WTC11 (cell line): ENCODE measurements around the gene PTGER1. TPM values are rescaled to one million over a fixed set of nuclear protein-coding genes. Genes with fewer than 3 reads are reported as not detected.

Source experiments
- ATAC-seq: fragments of 200-7000 bp; cut with Tn5 transposase; 2 replicates; pipeline ENCODE4 v1.10.0; 2021; ENCODE audit warnings: mild to moderate bottlenecking, moderate library complexity
- CTCF ChIA-PET: fragments of 300-600 bp; sonication (Branson Sonifier 250); formaldehyde crosslinking; loops from one replicate; lab custom pipeline; 2021; ENCODE audit warnings: antibody characterized with exemption; lab: Charles Lee
- POLR2A ChIA-PET: fragments of 350-600 bp; sonication (Branson Sonifier 250); formaldehyde crosslinking; loops from one replicate; lab custom pipeline; 2021; ENCODE audit warnings: antibody characterized with exemption; lab: Charles Lee
- DNase-seq: peaks from one replicate; pipeline ENCODE4 v3.0.0; 2021; ENCODE audit warnings: low spot score
- H3K27ac Mint-ChIP-seq: 2 replicates; pipeline ENCODE4 v1.8.0; 2021; ENCODE audit warnings: mixed read lengths
- H3K27me3 Mint-ChIP-seq: 2 replicates; pipeline ENCODE4 v1.8.0; 2021; ENCODE audit warnings: low read depth, mild to moderate bottlenecking, moderate library complexity, mixed read lengths
- H3K36me3 Mint-ChIP-seq: 2 replicates; pipeline ENCODE4 v1.8.0; 2021; ENCODE audit warnings: mixed read lengths
- H3K4me1 Mint-ChIP-seq: 2 replicates; pipeline ENCODE4 v1.8.0; 2022; ENCODE audit warnings: mixed read lengths
- H3K4me3 Mint-ChIP-seq: 2 replicates; pipeline ENCODE4 v1.8.0; 2021; ENCODE audit warnings: mild to moderate bottlenecking, moderate library complexity, mixed read lengths
- H3K9me3 Mint-ChIP-seq: 2 replicates; pipeline ENCODE4 v1.8.0; 2021; ENCODE audit warnings: mixed read lengths
- AFF4 ChIP-seq: sonication (generic); formaldehyde crosslinking; IDR thresholded peaks from 2 replicates; pipeline ENCODE4 v1.8.1; 2023; ENCODE audit warnings: mild to moderate bottlenecking, missing genetic modification reagents, borderline replicate concordance
- ARID4B ChIP-seq: sonication (generic); formaldehyde crosslinking; IDR thresholded peaks from 2 replicates; pipeline ENCODE4 v1.8.0; 2023; ENCODE audit warnings: missing genetic modification reagents, mild to moderate bottlenecking, borderline replicate concordance
- ATF3 ChIP-seq: sonication (generic); formaldehyde crosslinking; conservative IDR thresholded peaks from 2 replicates; pipeline ENCODE4 v1.8.1; 2022; ENCODE audit warnings: mild to moderate bottlenecking, missing genetic modification reagents
- CBFB ChIP-seq: sonication (generic); formaldehyde crosslinking; IDR thresholded peaks from 2 replicates; pipeline ENCODE4 v1.8.1; 2022; ENCODE audit warnings: mild to moderate bottlenecking, low read depth, missing genetic modification reagents
- CREB1 ChIP-seq: sonication (generic); formaldehyde crosslinking; IDR thresholded peaks from 2 replicates; pipeline ENCODE4 v1.8.0; 2023; ENCODE audit warnings: mild to moderate bottlenecking, missing genetic modification reagents
- ERG ChIP-seq: fragments of 250-450 bp; sonication (Bioruptor Pico); IDR thresholded peaks from 2 replicates; pipeline ENCODE4 v1.8.0; 2021; ENCODE audit warnings: mild to moderate bottlenecking
- FOXP4 ChIP-seq: sonication (generic); formaldehyde crosslinking; IDR thresholded peaks from 2 replicates; pipeline ENCODE4 v1.8.0; 2022; ENCODE audit warnings: mild to moderate bottlenecking, missing genetic modification reagents
- HMGXB4 ChIP-seq: sonication (generic); formaldehyde crosslinking; IDR thresholded peaks from 2 replicates; pipeline ENCODE4 v1.8.1; 2023; ENCODE audit warnings: mild to moderate bottlenecking, moderate library complexity, missing genetic modification reagents
- IRF1 ChIP-seq: sonication (generic); formaldehyde crosslinking; IDR thresholded peaks from 2 replicates; pipeline ENCODE4 v1.8.0; 2023; ENCODE audit warnings: missing genetic modification reagents
- NFATC4 ChIP-seq: fragments of 250-450 bp; sonication (Bioruptor Pico); IDR thresholded peaks from 2 replicates; pipeline ENCODE4 v1.9.0; 2021; ENCODE audit warnings: mild to moderate bottlenecking
- NR3C1 ChIP-seq: sonication (generic); formaldehyde crosslinking; conservative IDR thresholded peaks from 2 replicates; pipeline ENCODE4 v1.8.1; 2023; ENCODE audit warnings: low read depth, mild to moderate bottlenecking, missing genetic modification reagents
- PREB ChIP-seq: sonication (generic); formaldehyde crosslinking; IDR thresholded peaks from 2 replicates; pipeline ENCODE4 v1.8.1; 2022; ENCODE audit warnings: mild to moderate bottlenecking, missing genetic modification reagents, moderate library complexity, borderline replicate concordance
- RELA ChIP-seq: sonication (generic); formaldehyde crosslinking; IDR thresholded peaks from 2 replicates; pipeline ENCODE4 v1.8.1; 2022; ENCODE audit warnings: missing genetic modification reagents, mild to moderate bottlenecking, borderline replicate concordance
- TEAD4 ChIP-seq: sonication (generic); formaldehyde crosslinking; IDR thresholded peaks from 2 replicates; pipeline ENCODE4 v1.8.0; 2022; ENCODE audit warnings: mild to moderate bottlenecking, missing genetic modification reagents
- TP53 ChIP-seq: sonication (generic); formaldehyde crosslinking; IDR thresholded peaks from 2 replicates; pipeline ENCODE4 v1.8.1; 2023; ENCODE audit warnings: mild to moderate bottlenecking, missing genetic modification reagents
- USF1 ChIP-seq: sonication (generic); formaldehyde crosslinking; IDR thresholded peaks from 2 replicates; pipeline ENCODE4 v1.8.0; 2022; ENCODE audit warnings: mild to moderate bottlenecking, missing genetic modification reagents
- USF2 ChIP-seq: sonication (generic); formaldehyde crosslinking; IDR thresholded peaks from 2 replicates; pipeline ENCODE4 v1.8.1; 2023; ENCODE audit warnings: mild to moderate bottlenecking, missing genetic modification reagents, moderate library complexity
- ZNF317 ChIP-seq: sonication (generic); formaldehyde crosslinking; IDR thresholded peaks from 2 replicates; pipeline ENCODE4 v1.8.1; 2023; ENCODE audit warnings: low read depth, mild to moderate bottlenecking, moderate library complexity, missing genetic modification reagents, borderline replicate concordance
- total RNA-seq: library from RNA; stranded (reverse); gene quantifications from 3 replicates; pipeline ENCODE4 v1.2.3, GENCODE V29; 2021

The PTGER1 gene
- total RNA-seq, 1 experiment from 2014 or later: 0.68 TPM

GRCh38 chr19:14428882-14429416 is 46.2 kb downstream of the PTGER1 start (continued):
- no peak for TF ChIP-seq ERG
- TF ChIP-seq PREB: no peak
- TF ChIP-seq IRF1 (CRISPR knock-in tag): no peak
- TF ChIP-seq USF1 (CRISPR knock-in tag): no peak

GRCh38 chr19:14427461-14427860 is 47.7 kb downstream of the PTGER1 start:
- ATAC-seq (no peak), DNase-seq (no peak)
- H3K4me1 Mint-ChIP-seq: peaks cover 11% of the 10 kb centered on the region
- no peaks in the 10 kb centered on the region for H3K36me3 Mint-ChIP-seq
- no peak overlapping the region for H3K27ac Mint-ChIP-seq
- CTCF ChIA-PET: interaction anchor here (0.7 to 1.9 kb wide), 4 partner anchors 21 to 291 kb away, joined by 3 to 7 read pairs (median 3); partner anchors contain the start of gene ASF1B
- no peak overlapping the region for H3K4me3 Mint-ChIP-seq
- H3K27me3 Mint-ChIP-seq: peaks cover 30% of the 10 kb centered on the region
- POLR2A ChIA-PET: no interaction called here
- H3K9me3 Mint-ChIP-seq: no peaks in the 10 kb centered on the region
- TF ChIP-seq TEAD4 (CRISPR knock-in tag) (no peak), NR3C1 (CRISPR knock-in tag) (no peak), ARID4B (CRISPR knock-in tag) (no peak), ATF3 (CRISPR knock-in tag) (no peak), AFF4 (no peak), HMGXB4 (no peak), FOXP4 (CRISPR knock-in tag) (no peak), CBFB (CRISPR knock-in tag) (no peak), ZNF317 (CRISPR knock-in tag) (no peak), RELA (no peak), USF2 (no peak), CREB1 (CRISPR knock-in tag) (no peak), TP53 (CRISPR knock-in tag) (no peak), NFATC4 (no peak)
